HepG2 (cell line): ENCODE data around the gene PAPOLA. TPM values are rescaled to one million over a fixed set of nuclear protein-coding genes. Genes with fewer than 3 reads are reported as not detected.

ENCODE experiments used
- AHDC1 ChIP-seq: sonication (generic); formaldehyde crosslinking; IDR thresholded peaks from 2 replicates; pipeline ENCODE4 v1.5.1; 2020; ENCODE audit warnings: mild to moderate bottlenecking, missing genetic modification reagents, borderline replicate concordance
- NR1H2 ChIP-seq: sonication (generic); formaldehyde crosslinking; IDR thresholded peaks from 2 replicates; pipeline ENCODE4 v1.8.1; 2022; ENCODE audit warnings: low read depth, missing genetic modification reagents, borderline replicate concordance
- STAT6 ChIP-seq: sonication (generic); formaldehyde crosslinking; IDR thresholded peaks from 2 replicates; pipeline ENCODE4 v1.4.0; 2020; ENCODE audit warnings: missing genetic modification reagents, mild to moderate bottlenecking, borderline replicate concordance
- ZNF207 ChIP-seq: fragments of 450-650 bp; IDR thresholded peaks from 2 replicates; pipeline ENCODE4 v1.6.1; 2016; ENCODE audit warnings: antibody characterized with exemption, borderline replicate concordance
- ZNF335 ChIP-seq: sonication (generic); formaldehyde crosslinking; IDR thresholded peaks from 2 replicates; pipeline ENCODE4 v1.4.0; 2020; ENCODE audit warnings: missing genetic modification reagents
- ZNF652 ChIP-seq: IDR thresholded peaks from 2 replicates; pipeline ENCODE4 v1.6.1; 2016; ENCODE audit warnings: low read depth, borderline replicate concordance
- polyA plus RNA-seq, 8 experiments: library from polyadenylated mRNA; depleted of rRNA in 3 of 8; stranded (reverse) in 7 of 8; unstranded in 1 of 8; fragments of >200 nt; fragmentation: Illumina TruSeq in 4 of 8; extraction: Trizol in 4 of 8; gene quantifications; 2 replicates each; pipeline versions ENCODE4 v1.2.1 to v1.2.3, GENCODE V29; 2011 to 2016; ENCODE audit warnings: low read depth in 4 of 8, missing spikeins in 1 of 8, mixed read lengths in 1 of 8; ENCODE audit not compliant: insufficient read depth in 1 of 8
- total RNA-seq, 5 experiments: library from RNA; depleted of rRNA; stranded (reverse); fragments of >200 nt; fragmentation: Illumina TruSeq; extraction: Trizol; gene quantifications; 2 replicates each; pipeline ENCODE4 v1.2.3, GENCODE V29; 2016; ENCODE audit warnings: low read depth in 1 of 5

The PAPOLA gene
- total and polyA plus RNA-seq, 2 of the 13 experiments (the other 11 are each of a cell fraction or from before 2014, with no cell fraction given), result 103 to 151 TPM

GRCh38 chr14:96481731-96482314 lies 20.4 kb upstream of the PAPOLA start (continued):
- TF ChIP-seq AHDC1 (CRISPR knock-in tag) (no peak), ZNF652 (CRISPR knock-in tag) (no peak), STAT6 (CRISPR knock-in tag) (no peak), NR1H2 (CRISPR knock-in tag) (no peak), ZNF335 (CRISPR knock-in tag) (no peak), ZNF207 (no peak)
